Epidermal melanocyte (primary cell): ENCODE results near the gene HEXIM1.
"Not testable (repeated sequence)": the region's sequence is repeated elsewhere in the genome, so short reads cannot be mapped to it uniquely, and the experiment has no call there.

Source experiments
- DNase-seq: peaks from one replicate; pipeline ENCODE4 v3.0.0; 2011; ENCODE audit warnings: low spot score; ENCODE audit not compliant: insufficient read length

The HEXIM1 gene

DNA sequence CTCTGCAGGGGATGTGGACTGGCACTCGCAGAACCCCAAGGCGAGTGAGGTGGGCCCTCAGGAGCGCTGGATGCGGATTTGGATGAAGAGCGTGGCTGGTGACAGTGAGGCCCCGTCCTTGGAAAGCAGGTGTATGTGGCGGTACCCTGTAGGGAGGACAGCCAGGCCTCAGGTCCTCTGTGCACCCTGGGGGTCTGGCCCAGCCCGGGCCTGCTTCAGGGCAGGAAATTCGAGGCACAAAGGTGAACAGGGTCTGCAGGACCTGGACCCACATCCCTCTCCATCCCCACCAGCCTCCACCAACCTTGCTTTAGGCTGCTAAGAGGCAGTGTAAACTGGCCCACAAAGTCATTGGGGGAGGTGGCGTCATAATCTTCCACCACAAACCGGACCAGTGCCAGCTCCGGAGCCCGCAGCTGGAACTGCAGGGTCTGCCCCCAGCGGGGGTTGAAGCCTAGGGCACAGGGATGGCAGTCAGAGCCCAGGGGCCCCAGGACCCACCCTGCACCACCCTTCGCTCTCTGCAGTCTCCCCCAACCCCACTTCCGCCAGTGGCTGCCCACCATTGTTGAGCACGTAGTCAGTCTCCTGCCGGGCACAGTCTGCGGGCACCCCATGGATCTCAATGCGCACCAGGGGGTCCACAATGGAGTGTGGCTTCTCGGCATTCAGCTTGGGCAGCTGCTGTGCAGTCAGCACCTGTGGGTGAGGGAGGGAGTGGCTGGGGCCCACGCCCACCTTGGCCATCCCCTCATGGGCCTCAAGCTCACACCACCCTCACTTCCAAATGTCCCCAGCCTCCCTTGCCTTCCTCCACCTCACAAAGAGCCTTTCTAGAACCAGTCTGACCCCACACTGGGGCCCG lies 35.5 kb upstream of the HEXIM1 start:
- DNase-seq: no peak

DNA sequence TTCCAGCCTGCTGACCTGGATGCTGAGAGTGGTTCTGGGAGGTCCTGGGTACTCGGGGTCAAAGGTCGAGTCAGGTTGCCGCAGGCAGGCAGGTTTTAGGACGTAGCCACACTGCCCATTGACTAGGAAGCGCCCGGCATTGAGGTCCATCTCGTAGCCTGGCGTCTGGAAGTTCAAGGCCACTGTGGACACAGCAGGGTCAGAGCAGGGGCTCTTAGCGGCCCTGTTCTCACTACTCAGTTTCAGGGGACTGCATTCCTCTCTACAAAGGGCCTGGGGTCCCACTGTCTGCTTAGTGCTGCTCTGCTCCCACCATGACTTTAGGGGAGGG lies 34.9 kb upstream of the HEXIM1 start:
- no peak for DNase-seq

- DNase-seq: no peak
Observed at GRCh38 chr17:45114117-45114932, 34.0 kb upstream of the HEXIM1 start.

- no peak for DNase-seq
Observed at GRCh38 chr17:45115015-45115625, 33.2 kb upstream of the HEXIM1 start.

DNA sequence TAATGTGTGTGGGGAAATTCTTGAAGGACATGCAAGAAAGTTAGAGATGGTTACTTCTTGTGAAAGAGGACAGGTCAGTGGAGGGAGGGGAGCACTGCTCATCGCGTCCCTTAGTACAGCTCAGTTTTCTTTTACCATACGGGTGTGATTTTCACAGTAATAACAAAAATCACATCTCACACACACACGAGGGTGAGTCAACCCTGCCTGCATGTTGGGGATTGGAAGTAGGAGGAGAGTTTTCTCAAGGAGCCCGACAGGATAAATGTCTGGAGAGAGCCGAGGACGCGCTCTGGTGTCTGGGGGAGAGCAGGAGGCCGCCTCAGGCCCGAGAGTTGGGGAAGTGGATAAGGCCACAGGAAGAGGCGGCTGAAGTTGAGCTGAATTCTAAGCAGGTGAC lies 32.4 kb upstream of the HEXIM1 start:
- no peak for DNase-seq

GRCh38 chr17:45116434-45117016 lies 31.8 kb upstream of the HEXIM1 start:
- DNase-seq: no peak

DNA sequence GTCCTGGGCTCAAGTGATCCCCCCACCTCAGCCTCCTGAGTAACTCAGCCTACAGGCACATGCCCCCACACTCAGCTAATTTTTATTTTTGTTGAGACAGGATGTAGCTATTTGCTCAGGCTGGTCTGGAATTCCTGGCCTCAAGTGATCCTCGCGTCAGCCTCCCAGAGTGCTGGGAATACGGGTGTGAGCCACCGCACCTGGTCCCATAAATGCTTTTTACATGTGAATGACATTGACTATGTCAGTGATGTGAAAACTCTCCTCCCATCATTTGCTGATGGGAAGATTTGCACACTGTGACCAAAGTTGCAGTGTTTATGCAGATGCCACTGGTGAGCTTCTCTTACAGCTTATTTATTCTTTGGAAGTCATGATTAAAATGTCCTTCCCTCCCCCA lies 30.9 kb upstream of the HEXIM1 start:
- no peak for DNase-seq

- no peak for DNase-seq
Observed at GRCh38 chr17:45117848-45118646, 30.2 kb upstream of the HEXIM1 start.

- no peak for DNase-seq
Observed at GRCh38 chr17:45118691-45119090, 29.6 kb upstream of the HEXIM1 start.

DNA sequence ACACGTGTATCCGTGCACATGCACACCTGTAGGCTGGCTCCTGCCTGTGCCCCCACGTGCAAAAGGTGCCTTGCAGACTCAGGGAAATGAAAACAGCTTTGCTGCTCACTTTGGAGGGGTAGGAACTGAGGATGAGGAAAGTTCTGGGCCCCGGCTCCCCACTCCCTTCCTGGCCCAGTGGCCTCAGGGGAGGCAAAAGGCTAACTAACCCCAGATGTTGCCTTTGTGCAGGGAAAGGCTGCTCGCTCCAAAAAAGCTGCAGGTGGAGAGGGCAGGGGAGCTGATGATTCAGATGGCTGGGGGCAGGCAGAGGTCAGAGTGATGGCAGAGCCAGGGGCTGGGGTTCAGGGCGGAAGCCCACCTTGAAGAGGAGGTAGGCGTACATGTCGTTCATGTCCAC lies 28.3 kb upstream of the HEXIM1 start:
- DNase-seq: no peak

DNA sequence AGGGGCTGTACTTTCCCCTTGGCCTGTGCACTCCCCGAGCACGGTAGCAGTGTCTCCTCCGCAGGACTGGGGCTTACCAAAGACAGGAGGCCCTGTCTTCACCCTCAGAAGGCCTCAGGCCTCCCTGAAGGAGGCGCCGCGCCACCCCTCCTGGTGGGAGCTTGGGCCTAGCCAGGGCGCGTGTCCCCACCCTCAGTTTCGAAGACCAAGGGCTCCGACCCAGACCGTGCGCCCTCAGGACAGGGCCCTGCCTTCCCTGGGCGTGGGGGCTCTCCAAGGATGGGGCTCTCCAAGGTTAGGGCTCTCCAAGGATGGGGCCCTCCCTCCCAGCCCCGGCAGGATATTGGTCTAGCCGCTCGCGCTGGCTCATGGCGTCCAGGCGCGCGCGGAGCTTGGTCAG lies 27.7 kb upstream of the HEXIM1 start:
- no peak for DNase-seq

GRCh38 chr17:45121055-45121454 lies 27.2 kb upstream of the HEXIM1 start:
- no peak for DNase-seq

- no peak for DNase-seq
Observed at GRCh38 chr17:45123076-45123770, 25.1 kb upstream of the HEXIM1 start.

DNA sequence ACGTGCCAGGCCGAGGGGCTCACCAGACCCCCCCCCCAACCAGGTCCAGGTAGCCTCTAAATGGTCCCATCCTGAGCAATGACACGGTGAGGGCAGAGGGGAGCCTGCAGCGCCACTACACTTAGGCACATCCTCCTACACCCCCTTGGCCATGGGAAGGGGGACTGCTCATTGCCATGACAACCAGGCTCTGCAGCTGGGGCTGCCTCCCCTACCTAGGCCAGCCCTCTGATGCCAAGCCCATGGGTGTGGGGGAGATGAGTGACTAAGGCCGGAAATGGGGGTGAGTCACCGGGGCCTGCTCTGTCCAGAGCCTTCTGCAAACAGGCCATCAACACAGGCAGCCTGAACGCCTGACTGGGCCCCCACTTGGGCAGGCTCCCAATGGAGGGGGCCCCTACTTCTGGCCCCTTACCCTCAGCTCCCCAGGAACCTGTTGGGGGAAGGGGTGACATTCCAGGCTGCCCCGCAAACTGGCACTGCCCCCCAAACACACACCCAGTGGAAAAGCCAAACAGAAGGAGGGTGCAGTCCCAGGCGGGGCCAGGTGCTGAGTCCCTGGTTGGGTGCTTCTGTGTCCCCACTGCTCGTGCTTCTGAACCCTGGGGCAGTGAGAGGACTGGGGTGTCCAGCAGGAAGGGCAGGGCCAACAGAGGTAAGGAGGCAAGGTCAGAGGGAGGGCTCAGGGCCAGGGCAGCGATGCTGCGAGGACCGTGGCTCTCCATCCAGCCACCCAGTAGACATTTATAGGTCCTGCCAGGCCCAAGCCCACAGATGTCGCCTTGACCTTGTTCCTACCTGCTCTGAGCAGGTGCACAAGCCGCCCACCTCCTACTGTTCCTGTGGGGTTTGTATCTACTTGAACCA lies 24.1 kb upstream of the HEXIM1 start:
- DNase-seq: peak; percentile 65

- DNase-seq: not testable (repeated sequence)
Observed at GRCh38 chr17:45124797-45125122, 23.5 kb upstream of the HEXIM1 start.

DNA sequence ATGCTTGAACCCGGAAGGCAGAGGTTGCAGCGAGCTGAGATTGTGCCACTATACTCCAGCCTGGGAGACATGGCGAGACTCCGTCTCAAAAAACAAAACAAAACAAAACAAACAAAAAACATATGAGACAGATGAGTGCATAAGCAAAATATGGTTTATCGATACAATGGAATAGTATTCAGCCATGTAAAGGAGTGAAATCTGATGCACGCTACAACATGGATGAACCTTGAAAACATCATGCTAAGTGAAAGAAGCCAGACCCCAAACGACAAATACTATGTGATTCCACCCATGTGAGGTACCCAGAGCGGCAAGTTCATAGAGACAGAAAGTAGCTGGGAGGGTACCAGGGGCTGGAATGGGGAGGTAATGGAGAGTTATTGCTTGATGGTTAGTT lies 22.8 kb upstream of the HEXIM1 start:
- no peak for DNase-seq

- no peak for DNase-seq
Observed at GRCh38 chr17:45127207-45127547, 21.1 kb upstream of the HEXIM1 start.

DNA sequence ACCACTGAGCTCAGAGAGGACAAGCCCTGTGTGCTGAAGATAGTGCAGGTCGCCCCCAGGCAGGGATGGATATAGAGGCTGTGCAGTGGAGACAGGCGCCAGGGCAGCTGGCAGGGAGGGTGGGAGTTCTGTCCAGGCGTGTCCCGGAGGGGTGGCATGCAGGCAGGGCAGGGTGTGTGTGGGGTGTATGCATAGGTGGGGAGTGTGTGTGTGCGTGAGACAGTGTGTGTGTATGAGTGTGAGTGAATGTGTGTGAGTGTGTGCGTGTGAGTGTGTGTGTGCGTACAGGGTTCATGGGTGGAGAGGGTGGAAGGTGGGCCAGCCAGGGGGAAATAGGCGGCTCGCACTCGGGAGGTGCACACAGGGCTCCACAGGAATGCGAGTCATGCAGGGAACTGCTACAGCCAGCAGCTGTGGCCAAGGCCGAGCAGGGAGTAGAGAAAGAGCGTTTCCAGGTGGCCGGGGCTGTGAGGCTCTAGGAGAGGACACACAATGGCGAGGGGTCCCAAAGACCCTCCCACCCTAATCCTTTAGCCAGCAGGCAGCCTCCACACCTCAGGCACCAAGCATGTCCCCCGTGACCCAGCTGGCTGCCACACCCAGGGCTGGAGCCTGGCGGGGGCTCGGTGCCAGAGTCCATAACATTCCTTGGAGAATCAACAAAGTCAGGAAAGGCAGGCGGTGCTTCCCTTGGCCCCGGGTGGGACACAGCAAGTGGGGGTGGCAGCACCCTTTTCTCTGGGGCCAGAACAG lies 20.6 kb upstream of the HEXIM1 start:
- no peak for DNase-seq

- no peak for DNase-seq
Observed at GRCh38 chr17:45128331-45128730, 19.9 kb upstream of the HEXIM1 start.
